HFFc6 (cell line): ENCODE results near the gene POLR3B. TPM values are rescaled to one million over a fixed set of nuclear protein-coding genes. Genes with fewer than 3 reads are reported as not detected.
A peak's percentile ranks its signal among the peaks of the same experiment; 100 is the strongest.

Experiments used
- DNase-seq: peaks from one replicate; pipeline ENCODE4 v3.0.0-alpha.2; 2018
- H3K27ac Mint-ChIP-seq: 2 replicates; pipeline ENCODE4 v1.8.0; 2020; ENCODE audit warnings: mild to moderate bottlenecking, mixed read lengths
- H3K27me3 Mint-ChIP-seq: 2 replicates; pipeline ENCODE4 v1.8.0; 2021; ENCODE audit warnings: mild to moderate bottlenecking, moderate library complexity, mixed read lengths; ENCODE audit not compliant: insufficient read depth
- H3K36me3 Mint-ChIP-seq: 2 replicates; pipeline ENCODE4 v1.8.0; 2021; ENCODE audit warnings: low read depth, mixed read lengths
- H3K4me1 Mint-ChIP-seq: 2 replicates; pipeline ENCODE4 v1.8.0; 2020; ENCODE audit warnings: low read depth, mixed read lengths
- H3K4me3 Mint-ChIP-seq: 2 replicates; pipeline ENCODE4 v1.8.0; 2020; ENCODE audit warnings: mild to moderate bottlenecking, moderate library complexity, mixed read lengths
- H3K9me3 Mint-ChIP-seq: 2 replicates; pipeline ENCODE4 v1.8.0; 2020; ENCODE audit warnings: mild to moderate bottlenecking, mixed read lengths
- total RNA-seq, 6 experiments: library from RNA; stranded (reverse); fragmentation: NEBNext Ultra II Directional; extraction: Animal tissue kit (Norgen Biotek cat#: 25700); gene quantifications; 2 replicates in 1 of 6; 3 replicates in 5 of 6; pipeline ENCODE4 v1.2.3, GENCODE V29; 2021
- TF ChIP-seq, protein P1 (sequence below): fragments of 200-600 bp; sonication (generic); IDR thresholded peaks from 2 replicates; pipeline ENCODE4 v1.5.0; 2021; ENCODE audit warnings: antibody characterized with exemption, mild to moderate bottlenecking

Gene POLR3B
- total RNA-seq, 6 experiments from 2014 or later: 16.4 to 18.8 (median 17.3) TPM

DNA sequence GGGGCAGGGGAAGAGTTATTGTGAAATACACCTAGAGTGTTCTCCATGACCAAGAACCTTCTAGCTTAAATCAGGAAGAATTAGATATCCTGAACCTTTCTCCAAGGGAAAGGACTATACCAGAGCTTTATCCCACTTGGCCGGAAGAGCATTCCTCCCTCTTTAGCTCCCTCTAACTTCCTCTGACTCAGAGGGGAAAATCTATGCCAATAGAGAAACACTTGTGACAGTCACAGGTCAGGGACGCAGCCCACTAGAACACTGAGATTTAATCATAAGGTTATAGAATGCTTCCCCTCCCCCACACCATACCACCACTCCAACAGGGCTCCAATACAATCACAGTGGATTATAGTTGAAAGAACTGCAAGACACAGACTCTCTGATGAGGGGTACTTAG, 169.8 kb downstream of the POLR3B start:
- peak; percentile 18 for DNase-seq
- H3K4me1 Mint-ChIP-seq: peaks cover 16% of the 10 kb centered on the region
- no peaks in the 10 kb centered on the region; the same call in 1 of the 2 replicates for H3K9me3 Mint-ChIP-seq
- TF ChIP-seq, protein P1, sequence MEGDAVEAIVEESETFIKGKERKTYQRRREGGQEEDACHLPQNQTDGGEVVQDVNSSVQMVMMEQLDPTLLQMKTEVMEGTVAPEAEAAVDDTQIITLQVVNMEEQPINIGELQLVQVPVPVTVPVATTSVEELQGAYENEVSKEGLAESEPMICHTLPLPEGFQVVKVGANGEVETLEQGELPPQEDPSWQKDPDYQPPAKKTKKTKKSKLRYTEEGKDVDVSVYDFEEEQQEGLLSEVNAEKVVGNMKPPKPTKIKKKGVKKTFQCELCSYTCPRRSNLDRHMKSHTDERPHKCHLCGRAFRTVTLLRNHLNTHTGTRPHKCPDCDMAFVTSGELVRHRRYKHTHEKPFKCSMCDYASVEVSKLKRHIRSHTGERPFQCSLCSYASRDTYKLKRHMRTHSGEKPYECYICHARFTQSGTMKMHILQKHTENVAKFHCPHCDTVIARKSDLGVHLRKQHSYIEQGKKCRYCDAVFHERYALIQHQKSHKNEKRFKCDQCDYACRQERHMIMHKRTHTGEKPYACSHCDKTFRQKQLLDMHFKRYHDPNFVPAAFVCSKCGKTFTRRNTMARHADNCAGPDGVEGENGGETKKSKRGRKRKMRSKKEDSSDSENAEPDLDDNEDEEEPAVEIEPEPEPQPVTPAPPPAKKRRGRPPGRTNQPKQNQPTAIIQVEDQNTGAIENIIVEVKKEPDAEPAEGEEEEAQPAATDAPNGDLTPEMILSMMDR: no peak
- 0 out of 2 replicates have a peak, but pooled peaks cover 2% of the 10 kb centered on the region for H3K27me3 Mint-ChIP-seq
- H3K27ac Mint-ChIP-seq: peak overlapping the region; percentile 40
- H3K4me3 Mint-ChIP-seq: no peak overlapping the region; the same call in 1 of the 2 replicates
- no peaks in the 10 kb centered on the region for H3K36me3 Mint-ChIP-seq

- DNase-seq: no peak
- TF ChIP-seq, protein P1: no peak
- Mint-ChIP-seq H3K4me1 (no peaks in the 10 kb centered on the region), H3K4me3 (no peak overlapping the region), H3K9me3 (no peaks in the 10 kb centered on the region), H3K27me3 (peaks cover 1% of the 10 kb centered on the region; the same call in 1 of the 2 replicates), H3K27ac (no peak overlapping the region), H3K36me3 (no peaks in the 10 kb centered on the region)
These were observed 183.7 kb downstream of the POLR3B start for GRCh38 chr12:106541201-106541600.

GRCh38 chr12:106551410-106551809, 193.9 kb downstream of the POLR3B start:
- Mint-ChIP-seq H3K36me3 (no peaks in the 10 kb centered on the region), H3K9me3 (no peaks in the 10 kb centered on the region; the same call in 1 of the 2 replicates), H3K4me1 (no peaks in the 10 kb centered on the region), H3K27me3 (peaks cover 5% of the 10 kb centered on the region; the same call in 1 of the 2 replicates), H3K27ac (no peak overlapping the region), H3K4me3 (no peak overlapping the region)
- TF ChIP-seq, protein P1: no peak
- DNase-seq: no peak

DNA sequence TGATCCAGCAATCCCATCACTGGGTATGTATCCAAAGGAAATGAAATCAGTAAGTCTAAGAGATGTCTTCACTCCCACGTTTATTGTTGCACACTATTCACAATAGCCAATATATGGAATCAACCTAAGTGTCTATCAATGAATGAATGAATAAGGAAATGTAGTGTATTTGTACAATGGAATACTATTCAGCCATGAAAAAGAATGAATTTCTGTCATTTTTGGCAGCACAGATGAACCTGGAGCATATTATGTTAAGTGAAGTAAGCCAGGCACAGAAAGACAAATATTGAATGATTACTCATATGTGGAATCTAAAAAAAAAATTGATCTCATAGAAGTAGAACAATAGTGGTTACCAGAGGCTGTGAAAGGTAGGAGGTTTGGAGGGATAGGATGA, 194.7 kb downstream of the POLR3B start:
- Mint-ChIP-seq H3K4me1 (no peaks in the 10 kb centered on the region), H3K9me3 (no peaks in the 10 kb centered on the region; the same call in 1 of the 2 replicates), H3K36me3 (no peaks in the 10 kb centered on the region), H3K4me3 (no peak overlapping the region), H3K27ac (no peak overlapping the region), H3K27me3 (peaks cover 2% of the 10 kb centered on the region; the same call in 1 of the 2 replicates)
- TF ChIP-seq, protein P1: no peak
- DNase-seq: no peak

Other genes starting within 250 kb of the POLR3B start
- gene NUAK1, start 218.8 kb upstream of the POLR3B start, total RNA-seq: 10 to 100 TPM; 11.0 to 37.3 (median 14.1) TPM
- 100 to 1,000 TPM; 521 to 616 (median 544) TPM for gene CKAP4, start 109.7 kb upstream of the POLR3B start, total RNA-seq
- 10 to 100 TPM; 13.4 to 21.9 (median 15.6) TPM for gene TCP11L2, start 55.0 kb upstream of the POLR3B start, total RNA-seq
- gene RFX4, start 225.3 kb downstream of the POLR3B start, total RNA-seq: not detected